ENCODE measurements around the gene FBXL15. TPM values are rescaled to one million over a fixed set of nuclear protein-coding genes. Genes with fewer than 3 reads are reported as not detected.

The FBXL15 gene
- total and polyA plus RNA-seq, 2 of the 13 experiments (the other 11 are each of a cell fraction or from before 2014, with no cell fraction given): 4.3 to 8.3 TPM

DNA sequence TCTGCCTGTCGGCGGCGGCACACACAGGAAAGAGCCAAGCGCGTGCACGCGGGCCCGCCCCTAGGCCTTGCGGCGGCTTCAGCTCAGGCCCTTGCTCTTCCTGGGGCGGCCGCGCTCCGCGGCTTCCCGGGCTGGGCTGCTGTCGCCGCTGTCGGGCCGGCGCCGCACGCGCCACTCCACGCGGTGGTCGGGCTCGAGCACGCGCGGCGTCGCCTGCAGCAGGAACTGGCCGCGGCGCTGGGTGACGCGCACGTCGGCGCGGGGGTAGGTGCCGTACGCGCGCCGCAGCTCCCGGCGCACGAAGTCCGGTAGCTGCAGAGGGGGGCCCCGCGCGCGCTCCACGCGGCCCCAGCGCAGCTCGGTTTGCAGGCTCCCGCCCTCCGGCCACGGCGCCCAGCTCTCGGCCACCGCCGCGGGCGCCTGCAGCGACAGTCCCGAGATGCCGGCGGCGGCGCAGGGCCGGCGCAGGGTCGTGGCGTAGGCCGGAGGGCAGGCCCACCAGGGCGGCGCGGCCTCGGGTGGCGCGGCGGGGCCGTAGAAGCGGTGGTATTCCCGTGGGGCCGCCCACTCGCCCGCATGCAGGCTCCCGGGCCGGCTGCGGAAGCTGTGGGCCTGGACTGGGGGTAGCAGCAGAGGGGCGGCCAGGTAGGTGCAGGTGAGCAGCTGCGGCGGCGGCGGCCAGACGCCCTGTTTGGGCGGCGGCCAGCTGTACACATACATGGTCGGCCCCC lies 29.9 kb downstream of the FBXL15 start (continued):
- no peak; the same call in 1 of the 2 replicates for TF ChIP-seq MTA1 (CRISPR knock-in tag; IDR thresholded peaks at IDR 0.05; ENCODE audit: borderline replicate concordance)
- no peak for TF ChIP-seq PRPF4 (IDR thresholded peaks at IDR 0.05; ENCODE audit: low read depth, low read length, poor library complexity, severe bottlenecking)
- TF ChIP-seq MAFF (IDR thresholded peaks at IDR 0.05; ENCODE audit: low read depth, low read length): no peak
- TF ChIP-seq, protein P1, sequence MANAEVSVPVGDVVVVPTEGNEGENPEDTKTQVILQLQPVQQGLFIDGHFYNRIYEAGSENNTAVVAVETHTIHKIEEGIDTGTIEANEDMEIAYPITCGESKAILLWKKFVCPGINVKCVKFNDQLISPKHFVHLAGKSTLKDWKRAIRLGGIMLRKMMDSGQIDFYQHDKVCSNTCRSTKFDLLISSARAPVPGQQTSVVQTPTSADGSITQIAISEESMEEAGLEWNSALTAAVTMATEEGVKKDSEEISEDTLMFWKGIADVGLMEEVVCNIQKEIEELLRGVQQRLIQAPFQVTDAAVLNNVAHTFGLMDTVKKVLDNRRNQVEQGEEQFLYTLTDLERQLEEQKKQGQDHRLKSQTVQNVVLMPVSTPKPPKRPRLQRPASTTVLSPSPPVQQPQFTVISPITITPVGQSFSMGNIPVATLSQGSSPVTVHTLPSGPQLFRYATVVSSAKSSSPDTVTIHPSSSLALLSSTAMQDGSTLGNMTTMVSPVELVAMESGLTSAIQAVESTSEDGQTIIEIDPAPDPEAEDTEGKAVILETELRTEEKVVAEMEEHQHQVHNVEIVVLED (CRISPR knock-in tag; IDR thresholded peaks at IDR 0.05; ENCODE audit: borderline replicate concordance): peak; percentile 91
- no peak for TF ChIP-seq HHEX (CRISPR knock-in tag; IDR thresholded peaks at IDR 0.05)
- peak; percentile 65; the same call in 1 of the 2 replicates for TF ChIP-seq MXD4 (CRISPR knock-in tag; IDR thresholded peaks at IDR 0.05)
- TF ChIP-seq, protein P2, sequence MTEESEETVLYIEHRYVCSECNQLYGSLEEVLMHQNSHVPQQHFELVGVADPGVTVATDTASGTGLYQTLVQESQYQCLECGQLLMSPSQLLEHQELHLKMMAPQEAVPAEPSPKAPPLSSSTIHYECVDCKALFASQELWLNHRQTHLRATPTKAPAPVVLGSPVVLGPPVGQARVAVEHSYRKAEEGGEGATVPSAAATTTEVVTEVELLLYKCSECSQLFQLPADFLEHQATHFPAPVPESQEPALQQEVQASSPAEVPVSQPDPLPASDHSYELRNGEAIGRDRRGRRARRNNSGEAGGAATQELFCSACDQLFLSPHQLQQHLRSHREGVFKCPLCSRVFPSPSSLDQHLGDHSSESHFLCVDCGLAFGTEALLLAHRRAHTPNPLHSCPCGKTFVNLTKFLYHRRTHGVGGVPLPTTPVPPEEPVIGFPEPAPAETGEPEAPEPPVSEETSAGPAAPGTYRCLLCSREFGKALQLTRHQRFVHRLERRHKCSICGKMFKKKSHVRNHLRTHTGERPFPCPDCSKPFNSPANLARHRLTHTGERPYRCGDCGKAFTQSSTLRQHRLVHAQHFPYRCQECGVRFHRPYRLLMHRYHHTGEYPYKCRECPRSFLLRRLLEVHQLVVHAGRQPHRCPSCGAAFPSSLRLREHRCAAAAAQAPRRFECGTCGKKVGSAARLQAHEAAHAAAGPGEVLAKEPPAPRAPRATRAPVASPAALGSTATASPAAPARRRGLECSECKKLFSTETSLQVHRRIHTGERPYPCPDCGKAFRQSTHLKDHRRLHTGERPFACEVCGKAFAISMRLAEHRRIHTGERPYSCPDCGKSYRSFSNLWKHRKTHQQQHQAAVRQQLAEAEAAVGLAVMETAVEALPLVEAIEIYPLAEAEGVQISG (CRISPR knock-in tag; IDR thresholded peaks at IDR 0.05): peak; percentile 89
- TF ChIP-seq MEIS2 (CRISPR knock-in tag; IDR thresholded peaks at IDR 0.05): peak; percentile 75
- 0 out of 2 replicates have a peak, but pooled peaks have one; percentile 21 for TF ChIP-seq ZNF567 (CRISPR knock-in tag; IDR thresholded peaks at IDR 0.05; ENCODE audit: borderline replicate concordance)
- no peak for TF ChIP-seq MATR3 (CRISPR knock-in tag; IDR thresholded peaks at IDR 0.05)
- no peak for TF ChIP-seq RCOR2 (CRISPR knock-in tag; IDR thresholded peaks at IDR 0.05)
- TF ChIP-seq ZNF451 (CRISPR knock-in tag; IDR thresholded peaks at IDR 0.05): peak; percentile 83; the same call in 1 of the 2 replicates
- no peak for TF ChIP-seq ZBTB44 (CRISPR knock-in tag; IDR thresholded peaks at IDR 0.05)
- no peak; the same call in 1 of the 2 replicates for TF ChIP-seq ZFP90 (CRISPR knock-in tag; IDR thresholded peaks at IDR 0.05; ENCODE audit: borderline replicate concordance)
- peak; percentile 58; the same call in 1 of the 2 replicates for TF ChIP-seq BHLHE40 (IDR thresholded peaks at IDR 0.05; ENCODE audit: low read length)
- no peak for TF ChIP-seq CREB3 (CRISPR knock-in tag; IDR thresholded peaks at IDR 0.05)
- peak; percentile 82 for TF ChIP-seq ZNF138 (CRISPR knock-in tag; IDR thresholded peaks at IDR 0.05; ENCODE audit: low read depth)
- TF ChIP-seq KLF6 (CRISPR knock-in tag; IDR thresholded peaks at IDR 0.05): peak; percentile 45; the same call in 1 of the 2 replicates
- TF ChIP-seq SSRP1 (CRISPR knock-in tag; IDR thresholded peaks at IDR 0.05): no peak
- peak; percentile 34; the same call in 1 of the 2 replicates for TF ChIP-seq ZNF768 (CRISPR knock-in tag; IDR thresholded peaks at IDR 0.05)
- peak; percentile 41; the same call in 1 of the 2 replicates for TF ChIP-seq BRD4 (CRISPR knock-in tag; IDR thresholded peaks at IDR 0.05)
- TF ChIP-seq ARNTL (CRISPR knock-in tag; IDR thresholded peaks at IDR 0.05): peak; percentile 91
- 0 out of 2 replicates have a peak, but pooled peaks have one; percentile 49 for TF ChIP-seq REPIN1 (CRISPR knock-in tag; IDR thresholded peaks at IDR 0.05; ENCODE audit: borderline replicate concordance, low read depth)
- peak; percentile 80; the same call in 1 of the 2 replicates for TF ChIP-seq ZNF777 (CRISPR knock-in tag; IDR thresholded peaks at IDR 0.05)

Measured in HepG2 (cell line).